Endothelial cell of umbilical vein (primary cell): Measurements from ENCODE around the gene SRSF3. TPM values are rescaled to one million over a fixed set of nuclear protein-coding genes. Genes with fewer than 3 reads are reported as not detected.
A peak's percentile ranks its signal among the peaks of the same experiment; 100 is the strongest.

Experiments
- BruUV-seq: library from RNA; stranded (reverse); fragments of 400-500 nt; replicated peaks from 2 replicates; lab custom pipeline; 2021; lab: Mats Ljungman, UMichigan
- CTCF ChIA-PET: fragments of 300-600, 350-600 bp; sonication (Branson Sonifier 250); formaldehyde crosslinking; loops from one replicate; lab custom pipeline; 2021; ENCODE audit warnings: antibody characterized with exemption, inconsistent platforms; lab: Charles Lee
- POLR2A ChIA-PET: fragments of 300-600, 350-600 bp; sonication (Branson Sonifier 250); formaldehyde crosslinking; loops from one replicate; lab custom pipeline; 2021; ENCODE audit warnings: antibody characterized with exemption, inconsistent platforms; lab: Charles Lee
- DNase-seq: peaks from one replicate; pipeline ENCODE4 v3.0.0-alpha.2; 2011; ENCODE audit warnings: low read depth, low spot score
- FAIRE-seq: peaks from 2 replicates; lab custom pipeline; 2011; peaks lifted over from hg19 to GRCh38; lab: Jason Lieb, UNC
- H2AFZ ChIP-seq: 2 replicates; pipeline ENCODE4 v1.6.0; 2012; ENCODE audit warnings: low read depth, low read length, control low read depth, inconsistent platforms
- H3K27ac ChIP-seq: 2 replicates; pipeline ENCODE4 v1.5.1; 2011; ENCODE audit warnings: low read depth, mild to moderate bottlenecking, control low read depth, low read length, moderate library complexity; ENCODE audit not compliant: insufficient read depth
- H3K27me3 ChIP-seq, 2 experiments: 2 replicates each; pipeline versions ENCODE4 v1.6.0 to v1.6.1; 2011; ENCODE audit warnings: low read length in 2 of 2, mixed read lengths in 1 of 2; ENCODE audit not compliant: control insufficient read depth in 2 of 2, insufficient read depth in 2 of 2
- H3K36me3 ChIP-seq, 2 experiments: 2 replicates in 1 of 2; 3 replicates in 1 of 2; pipeline ENCODE4 v1.5.1; 2011; ENCODE audit warnings: low read length in 2 of 2, mild to moderate bottlenecking in 1 of 2, moderate library complexity in 1 of 2; ENCODE audit not compliant: control insufficient read depth in 2 of 2, insufficient read depth in 2 of 2; ENCODE audit errors: extremely low read depth in 1 of 2
- H3K4me1 ChIP-seq: 3 replicates; pipeline ENCODE4 v1.5.1; 2011; ENCODE audit warnings: mild to moderate bottlenecking, low read length; ENCODE audit not compliant: control insufficient read depth, insufficient read depth; ENCODE audit errors: extremely low read depth
- H3K4me2 ChIP-seq: 2 replicates; pipeline ENCODE4 v1.6.1; 2011; ENCODE audit warnings: low read length, control low read depth, mixed read lengths; ENCODE audit not compliant: insufficient read depth
- H3K4me3 ChIP-seq, 3 experiments: fragments of 200-600 bp in 1 of 3; sonication (generic), shearing (Covaris generic) in 1 of 3; replicated peaks in 1 of 3; 2 replicates each; pipeline ENCODE4 v1.5.1; 2011 to 2016; ENCODE audit warnings: control low read depth in 3 of 3, low read length in 3 of 3, mild to moderate bottlenecking in 2 of 3, inconsistent platforms in 1 of 3, low read depth in 1 of 3, moderate library complexity in 1 of 3; ENCODE audit not compliant: insufficient read depth in 1 of 3
- H3K79me2 ChIP-seq: 2 replicates; pipeline ENCODE4 v1.6.0; 2012; ENCODE audit warnings: low read length, inconsistent platforms; ENCODE audit not compliant: control insufficient read depth, insufficient read depth
- H3K9ac ChIP-seq: replicated peaks from 2 replicates; pipeline ENCODE3; 2011; ENCODE audit warnings: low read length, control low read depth; ENCODE audit not compliant: insufficient read depth; ENCODE audit errors: extremely low read depth
- H3K9me1 ChIP-seq: replicated peaks from 3 replicates; pipeline ENCODE4 v1.6.0; 2011; ENCODE audit warnings: mild to moderate bottlenecking, low read length; ENCODE audit not compliant: control insufficient read depth, insufficient read depth; ENCODE audit errors: extremely low read depth
- H3K9me3 ChIP-seq: replicated peaks from 2 replicates; pipeline ENCODE4 v1.5.1; 2012; ENCODE audit warnings: low read length, inconsistent platforms; ENCODE audit not compliant: control insufficient read depth, insufficient read depth
- H4K20me1 ChIP-seq: replicated peaks from 2 replicates; pipeline ENCODE3; 2011; ENCODE audit warnings: mild to moderate bottlenecking, low read length; ENCODE audit not compliant: control insufficient read depth, insufficient read depth; ENCODE audit errors: extremely low read depth
- EZH2 ChIP-seq: IDR thresholded peaks from 2 replicates; pipeline ENCODE4 v1.6.1; 2012; ENCODE audit warnings: borderline replicate concordance, low read depth, mild to moderate bottlenecking, moderate library complexity, low read length, inconsistent platforms; ENCODE audit not compliant: severe bottlenecking
- FOS ChIP-seq: IDR thresholded peaks from 2 replicates; pipeline ENCODE4 v1.6.1; 2011; ENCODE audit warnings: mild to moderate bottlenecking, low read length, moderate library complexity, borderline replicate concordance; ENCODE audit not compliant: insufficient read depth
- GATA2 ChIP-seq: IDR thresholded peaks from 2 replicates; pipeline ENCODE4 v1.7.0; 2011; ENCODE audit warnings: low read depth, mild to moderate bottlenecking, moderate library complexity, mixed read lengths, low read length; ENCODE audit not compliant: insufficient read length, insufficient read depth
- JUN ChIP-seq: IDR thresholded peaks from 2 replicates; pipeline ENCODE4 v1.6.1; 2011; ENCODE audit warnings: borderline replicate concordance, low read depth; ENCODE audit not compliant: insufficient read length, insufficient read depth
- MYC ChIP-seq: IDR thresholded peaks from one replicate; pipeline ENCODE4 v1.6.1; 2011; ENCODE audit warnings: mild to moderate bottlenecking, low read depth, low read length
- POLR2A ChIP-seq: IDR thresholded peaks from 2 replicates; pipeline ENCODE4 v1.6.1; 2012; ENCODE audit warnings: low read depth, mild to moderate bottlenecking, control low read depth, low read length
- POLR2AphosphoS5 ChIP-seq: IDR thresholded peaks from 2 replicates; pipeline ENCODE4 v1.6.1; 2012; ENCODE audit warnings: low read depth, mild to moderate bottlenecking, control low read depth, low read length, moderate library complexity; ENCODE audit not compliant: insufficient read depth
- dilution Hi-C: fragments of 300-500 bp; cut with MboI; formaldehyde crosslinking; loops from one replicate; pipeline ENCODE4 v1.15.0; 2019; ENCODE audit warnings: low sequenced_read_pairs; ENCODE audit not compliant: extremely low pct_ligation_motif_present
- intact Hi-C: fragments of 100-400 bp; cut with micrococcal nuclease; formaldehyde crosslinking; loops from one replicate; pipeline ENCODE4 v1.10.0; 2022
- polyA plus RNA-seq, 4 experiments: library from polyadenylated mRNA; depleted of rRNA in 3 of 4; stranded (reverse) in 3 of 4; unstranded in 1 of 4; fragments of >200 nt; gene quantifications; 2 replicates each; pipeline versions ENCODE4 v1.2.1 to v1.2.3, GENCODE V29; 2011 to 2012; ENCODE audit warnings: missing spikeins in 1 of 4
- total RNA-seq: library from RNA; stranded (reverse); gene quantifications from 2 replicates; pipeline ENCODE4 v1.2.3, GENCODE V29; 2021
- TF ChIP-seq, protein P1 (sequence below): IDR thresholded peaks from 2 replicates; pipeline ENCODE4 v1.6.1; 2011; ENCODE audit not compliant: insufficient read depth, insufficient read length
- TF ChIP-seq, protein P2 (sequence below), 2 donors: IDR thresholded peaks; 1 replicate in 1 of 2; 2 replicates in 1 of 2; pipeline ENCODE4 v1.5.1; 2011; ENCODE audit warnings: low read length in 2 of 2, mild to moderate bottlenecking in 2 of 2, moderate library complexity in 2 of 2, control low read depth in 1 of 2, inconsistent platforms in 1 of 2, low read depth in 1 of 2; ENCODE audit not compliant: insufficient read depth in 1 of 2; ENCODE audit errors: extremely low read depth in 1 of 2

Gene SRSF3
- total and polyA plus RNA-seq, 2 donors (not counting 3 experiments of a cell fraction or from before 2014, with no cell fraction given), result 317 to 393 TPM

DNA sequence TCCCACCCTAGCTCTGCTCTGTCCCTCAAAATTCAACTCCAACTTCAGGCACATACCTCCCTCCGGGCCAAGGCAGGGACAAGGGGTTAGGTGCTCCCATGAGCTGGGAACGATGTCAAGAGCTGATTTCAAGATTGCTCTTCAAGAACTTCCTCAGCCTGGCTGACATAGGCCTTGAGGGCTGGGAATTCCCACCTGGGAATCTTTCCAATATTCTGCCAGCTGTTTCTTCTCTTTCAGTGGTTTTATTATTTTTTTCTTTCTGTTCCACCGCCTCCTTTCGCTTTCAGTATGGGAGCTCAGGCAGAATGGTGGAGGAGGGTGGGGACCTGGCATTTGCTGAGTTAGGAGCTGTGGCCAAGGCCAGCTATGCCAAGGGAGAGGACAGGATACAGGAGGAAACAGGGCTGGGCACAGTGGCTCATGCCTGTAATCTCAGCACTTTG is 33.7 kb downstream of the SRSF3 start:
- dilution Hi-C loops, result no loop called here
- H2AFZ ChIP-seq, result peak overlapping the region; percentile 28
- no peaks in the 10 kb centered on the region for H3K79me2 ChIP-seq
- H3K9me1 ChIP-seq, result no peaks in the 10 kb centered on the region
- intact Hi-C loops, result loop anchor here (10.0 kb wide), 1 partner anchor 227 kb away; no protein-coding TSS in a partner anchor
- no peak overlapping the region for H3K27ac ChIP-seq
- no peak overlapping the region for H3K4me2 ChIP-seq
- no TSS peak for BruUV-seq
- DNase-seq (peak; percentile 74), FAIRE-seq (peak; percentile 60)
- H3K4me3 ChIP-seq, result no peak overlapping the region
- no peaks in the 10 kb centered on the region for H4K20me1 ChIP-seq
- no peaks in the 10 kb centered on the region for H3K9me3 ChIP-seq
- ChIA-PET CTCF (interaction anchor here (0.8 to 4.5 kb wide), 9 partner anchors 10 to 155 kb away, joined by 3 to 22 read pairs (median 4); partner anchors contain the start of gene CDKN1A), POLR2A (interaction anchor here (2.0 kb wide), 1 partner anchor 51 kb away, joined by 11 read pairs; the partner anchor contains the start of gene CDKN1A)
- no peak overlapping the region for H3K9ac ChIP-seq
- H3K27me3 ChIP-seq, result no peaks in the 10 kb centered on the region
- H3K36me3 ChIP-seq, result no peaks in the 10 kb centered on the region
- H3K4me1 ChIP-seq, result peaks cover 9% of the 10 kb centered on the region
- no peak for TF ChIP-seq GATA2
- no peak for TF ChIP-seq MYC
- no peak for TF ChIP-seq JUN
- TF ChIP-seq EZH2, result no peak
- TF ChIP-seq POLR2AphosphoS5, result no peak
- TF ChIP-seq, protein P1, sequence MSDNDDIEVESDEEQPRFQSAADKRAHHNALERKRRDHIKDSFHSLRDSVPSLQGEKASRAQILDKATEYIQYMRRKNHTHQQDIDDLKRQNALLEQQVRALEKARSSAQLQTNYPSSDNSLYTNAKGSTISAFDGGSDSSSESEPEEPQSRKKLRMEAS, result no peak
- TF ChIP-seq FOS, result no peak
- no peak for TF ChIP-seq POLR2A
- TF ChIP-seq, protein P2, sequence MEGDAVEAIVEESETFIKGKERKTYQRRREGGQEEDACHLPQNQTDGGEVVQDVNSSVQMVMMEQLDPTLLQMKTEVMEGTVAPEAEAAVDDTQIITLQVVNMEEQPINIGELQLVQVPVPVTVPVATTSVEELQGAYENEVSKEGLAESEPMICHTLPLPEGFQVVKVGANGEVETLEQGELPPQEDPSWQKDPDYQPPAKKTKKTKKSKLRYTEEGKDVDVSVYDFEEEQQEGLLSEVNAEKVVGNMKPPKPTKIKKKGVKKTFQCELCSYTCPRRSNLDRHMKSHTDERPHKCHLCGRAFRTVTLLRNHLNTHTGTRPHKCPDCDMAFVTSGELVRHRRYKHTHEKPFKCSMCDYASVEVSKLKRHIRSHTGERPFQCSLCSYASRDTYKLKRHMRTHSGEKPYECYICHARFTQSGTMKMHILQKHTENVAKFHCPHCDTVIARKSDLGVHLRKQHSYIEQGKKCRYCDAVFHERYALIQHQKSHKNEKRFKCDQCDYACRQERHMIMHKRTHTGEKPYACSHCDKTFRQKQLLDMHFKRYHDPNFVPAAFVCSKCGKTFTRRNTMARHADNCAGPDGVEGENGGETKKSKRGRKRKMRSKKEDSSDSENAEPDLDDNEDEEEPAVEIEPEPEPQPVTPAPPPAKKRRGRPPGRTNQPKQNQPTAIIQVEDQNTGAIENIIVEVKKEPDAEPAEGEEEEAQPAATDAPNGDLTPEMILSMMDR (IDR thresholded peaks at IDR 0.05; ENCODE audit: extremely low read depth in 1 of 2, insufficient read depth in 1 of 2, low read depth in 1 of 2, low read length in 2 of 2), result no peak
